GM23338 (cell line): Measurements from ENCODE around the gene KPTN. TPM values are rescaled to one million over a fixed set of nuclear protein-coding genes. Genes with fewer than 3 reads are reported as not detected.
A peak's percentile ranks its signal among the peaks of the same experiment; 100 is the strongest.

Source experiments
- ATAC-seq: fragments of 200-7000 bp; cut with Tn5 transposase; 3 replicates; pipeline ENCODE4 v1.9.1; 2020
- DNase-seq: peaks from one replicate; pipeline ENCODE4 v3.0.0-alpha.2; 2015; ENCODE audit warnings: low spot score
- H2AFZ ChIP-seq: fragments of 200-600 bp; sonication (generic); 2 replicates; pipeline ENCODE4 v1.8.0; 2016; ENCODE audit warnings: antibody characterized with exemption, mild to moderate bottlenecking, moderate library complexity
- H3F3A ChIP-seq: fragments of 200-600 bp; sonication (generic); replicated peaks from 2 replicates; pipeline ENCODE4 v1.8.0; 2017; ENCODE audit warnings: antibody characterized with exemption, mixed run types, low read depth
- H3K27ac ChIP-seq: fragments of 200-600 bp; sonication (generic); 2 replicates; pipeline ENCODE4 v1.6.1; 2016; ENCODE audit warnings: low read depth
- H3K27me3 ChIP-seq: fragments of 200-600 bp; sonication (generic); 2 replicates; pipeline ENCODE4 v1.8.0; 2016; ENCODE audit warnings: mild to moderate bottlenecking, mixed run types, moderate library complexity; ENCODE audit not compliant: insufficient read depth
- H3K36me3 ChIP-seq: fragments of 200-600 bp; sonication (generic); 2 replicates; pipeline ENCODE4 v1.8.0; 2016; ENCODE audit warnings: mild to moderate bottlenecking; ENCODE audit not compliant: insufficient read depth
- H3K4me1 ChIP-seq: fragments of 200-600 bp; sonication (generic); 2 replicates; pipeline ENCODE4 v1.8.0; 2016; ENCODE audit warnings: mild to moderate bottlenecking, moderate library complexity; ENCODE audit not compliant: insufficient read depth
- H3K4me2 ChIP-seq: fragments of 200-600 bp; sonication (generic); 2 replicates; pipeline ENCODE4 v1.7.1; 2017; ENCODE audit warnings: mixed run types
- H3K4me3 ChIP-seq: fragments of 200-600 bp; sonication (generic); 2 replicates; pipeline ENCODE4 v1.6.1; 2016; ENCODE audit warnings: mixed run types
- H3K79me2 ChIP-seq: fragments of 200-600 bp; sonication (generic); replicated peaks from 2 replicates; pipeline ENCODE4 v1.8.0; 2017; ENCODE audit warnings: mild to moderate bottlenecking; ENCODE audit not compliant: insufficient read depth
- H3K9me2 ChIP-seq: fragments of 200-600 bp; sonication (generic); 2 replicates; pipeline ENCODE4 v1.8.0; 2017; ENCODE audit not compliant: insufficient read depth
- H4K20me1 ChIP-seq: fragments of 200-600 bp; sonication (generic); replicated peaks from 2 replicates; pipeline ENCODE4 v1.8.0; 2017; ENCODE audit warnings: mild to moderate bottlenecking; ENCODE audit not compliant: insufficient read depth
- H3K27ac Mint-ChIP-seq: 2 replicates; pipeline ENCODE4 v1.8.0; 2020; ENCODE audit warnings: inconsistent platforms, mild to moderate bottlenecking, moderate library complexity, mixed read lengths
- H3K27me3 Mint-ChIP-seq: 3 replicates; pipeline ENCODE4 v1.8.0; 2022; ENCODE audit warnings: low read depth, mild to moderate bottlenecking, moderate library complexity, mixed read lengths, inconsistent platforms; ENCODE audit not compliant: insufficient read depth, poor library complexity
- H3K36me3 Mint-ChIP-seq: 3 replicates; pipeline ENCODE4 v1.8.0; 2021; ENCODE audit warnings: low read depth, mild to moderate bottlenecking, inconsistent platforms, moderate library complexity, mixed read lengths
- H3K4me1 Mint-ChIP-seq: 3 replicates; pipeline ENCODE4 v1.8.0; 2020; ENCODE audit warnings: mild to moderate bottlenecking, inconsistent platforms, mixed read lengths
- H3K4me3 Mint-ChIP-seq: 3 replicates; pipeline ENCODE4 v1.8.0; 2021; ENCODE audit warnings: moderate library complexity, mild to moderate bottlenecking, inconsistent platforms, mixed read lengths
- H3K9me3 Mint-ChIP-seq: 3 replicates; pipeline ENCODE4 v1.8.0; 2020; ENCODE audit warnings: moderate library complexity, mild to moderate bottlenecking, inconsistent platforms, mixed read lengths
- CREB1 ChIP-seq: fragments of 250-450 bp; sonication (Bioruptor Pico); IDR thresholded peaks from 2 replicates; pipeline ENCODE4 v1.5.0; 2020; ENCODE audit warnings: low read depth, mild to moderate bottlenecking, moderate library complexity
- CTCF ChIP-seq, 2 experiments: fragments of 200-600 bp in 1 of 2; sonication (generic) in 1 of 2; conservative IDR thresholded peaks; 2 replicates each; pipeline versions ENCODE4 v1.5.1 to v1.6.1; 2016 to 2017; ENCODE audit warnings: antibody characterized with exemption in 2 of 2, low read depth in 2 of 2, mild to moderate bottlenecking in 2 of 2, moderate library complexity in 1 of 2
- ETS1 ChIP-seq: IDR thresholded peaks from 2 replicates; pipeline ENCODE4 v1.6.1; 2016; ENCODE audit warnings: antibody characterized with exemption
- JUNB ChIP-seq: IDR thresholded peaks from one replicate; pipeline ENCODE4 v1.6.1; 2016; ENCODE audit warnings: antibody characterized with exemption; ENCODE audit not compliant: unreplicated experiment
- POLR2AphosphoS5 ChIP-seq: IDR thresholded peaks from 2 replicates; pipeline ENCODE4 v1.6.1; 2016; ENCODE audit warnings: antibody characterized with exemption, low read depth
- ZNF462 ChIP-seq: fragments of 250-450 bp; sonication (Bioruptor Pico); IDR thresholded peaks from 2 replicates; pipeline ENCODE4 v1.5.0; 2020; ENCODE audit warnings: mild to moderate bottlenecking, moderate library complexity
- polyA plus RNA-seq: library from polyadenylated mRNA; unstranded; fragments of >200 nt; fragmentation: Nextera tagmentation; extraction: Ambion mirVana; gene quantifications from 2 replicates; pipeline ENCODE4 v1.2.1, GENCODE V29; 2016
- total RNA-seq: library from RNA; depleted of rRNA; stranded (reverse); fragments of >200 nt; shearing (Covaris generic); gene quantifications from 2 replicates; pipeline ENCODE4 v1.2.3, GENCODE V29; 2014

Gene KPTN
- total and polyA plus RNA-seq, 2 experiments from 2014 or later = 19.8 to 26.2 TPM

DNA sequence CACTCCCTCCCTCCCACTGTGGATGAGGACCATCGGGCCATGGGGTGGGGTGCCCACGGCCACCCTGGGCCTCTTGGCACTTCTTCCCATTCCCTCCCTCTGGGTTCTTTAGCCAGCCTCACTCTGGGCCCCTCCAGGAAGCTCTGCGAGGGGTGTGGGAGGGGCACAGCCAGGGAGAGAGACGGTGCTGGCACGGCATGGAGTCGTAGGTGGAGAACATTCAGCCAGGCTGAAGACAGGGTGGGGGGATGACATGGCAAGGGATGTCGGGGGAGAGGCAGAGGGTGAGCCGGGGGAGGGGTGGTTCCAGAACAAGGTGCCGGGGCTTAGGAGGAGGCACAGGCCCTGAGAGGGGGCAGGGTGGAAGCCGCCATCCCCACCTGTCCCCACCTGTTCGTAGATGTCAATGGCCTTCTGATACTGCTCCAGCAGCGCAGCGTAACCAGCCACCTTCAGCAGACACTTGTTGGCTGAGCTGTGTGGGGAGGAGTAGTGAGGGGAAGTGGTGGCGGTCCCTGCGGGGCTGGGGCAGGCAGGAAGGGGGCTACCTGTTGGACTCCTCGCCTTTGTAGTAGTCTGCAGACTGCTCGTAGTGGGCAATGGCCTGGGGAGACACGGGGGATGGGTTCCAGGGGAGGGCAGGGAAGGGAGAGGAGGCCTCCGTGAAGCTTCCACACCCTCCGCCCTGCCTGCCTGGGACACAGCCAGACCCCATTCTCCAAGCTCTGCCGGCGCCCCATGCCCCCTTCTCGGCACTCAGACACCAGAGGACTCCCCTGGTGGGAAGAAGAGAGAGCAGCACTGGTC, 8.8 kb upstream of the KPTN start:
- Histone ChIP-seq H3K9me2 (no peaks in the 10 kb centered on the region), H3K4me3 (no peak overlapping the region), H4K20me1 (no peaks in the 10 kb centered on the region), H3K4me1 (no peaks in the 10 kb centered on the region; the same call in 1 of the 2 replicates), H2AFZ (no peak overlapping the region), H3K27me3 (no peaks in the 10 kb centered on the region), H3K79me2 (no peaks in the 10 kb centered on the region), H3K4me2 (no peak overlapping the region), H3K27ac (peak overlapping the region; percentile 26; the same call in 1 of the 2 replicates), H3F3A (no peaks in the 10 kb centered on the region), H3K36me3 (no peaks in the 10 kb centered on the region)
- H3K27me3 Mint-ChIP-seq = peaks cover 12% of the 10 kb centered on the region
- TF ChIP-seq JUNB = no peak
- no peak for TF ChIP-seq POLR2AphosphoS5
- TF ChIP-seq CREB1 (CRISPR knock-in tag) = no peak
- TF ChIP-seq ZNF462 = no peak
- TF ChIP-seq ETS1 = no peak
- no peak for TF ChIP-seq CTCF (conservative IDR thresholded peaks at IDR 0.05; ENCODE audit: low read depth in 2 of 2)
- peak overlapping the region; percentile 78 for H3K27ac Mint-ChIP-seq
- DNase-seq (no peak), ATAC-seq (peak; percentile 31)
- H3K4me3 Mint-ChIP-seq = no peak overlapping the region
- H3K4me1 Mint-ChIP-seq = peaks cover 20% of the 10 kb centered on the region
- H3K36me3 Mint-ChIP-seq = peaks cover 11% of the 10 kb centered on the region; the same call in 2 of the 3 replicates
- H3K9me3 Mint-ChIP-seq = no peaks in the 10 kb centered on the region
